ENCODE measurements around the gene LGALS12. TPM values are rescaled to one million over a fixed set of nuclear protein-coding genes. Genes with fewer than 3 reads are reported as not detected.
"Not testable (repeated sequence)": the region's sequence is repeated elsewhere in the genome, so short reads cannot be mapped to it uniquely, and the experiment has no call there.

LGALS12 gene
- total and polyA plus RNA-seq, 10 of the 15 experiments (the other 5 are each of a cell fraction or from before 2014, with no cell fraction given): not detected

- H3K9me3 ChIP-seq (replicated peaks; ENCODE audit: control insufficient read depth, insufficient read depth, low read length); FAIRE-seq; H3K9ac ChIP-seq (ENCODE audit: control insufficient read depth, insufficient read depth, low read length); H3K27me3 ChIP-seq (replicated peaks in 1 of 2; ENCODE audit: control insufficient read depth in 2 of 2, insufficient read depth in 2 of 2, low read length in 1 of 2); ATAC-seq; H2AFZ ChIP-seq (ENCODE audit: control insufficient read depth, low read depth, low read length); DNase-seq (ENCODE audit: low read depth, low spot score); H3K36me3 ChIP-seq (ENCODE audit: control insufficient read depth in 2 of 2, insufficient read depth in 2 of 2, low read length in 1 of 2); H3K4me3 ChIP-seq; intact Hi-C loops (cut with micrococcal nuclease; ENCODE audit: unreplicated experiment); H3K4me2 ChIP-seq (ENCODE audit: control insufficient read depth, insufficient read depth); BruUV-seq (replicated peaks); RAD21 ChIA-PET (ENCODE audit: unreplicated experiment); H4K20me1 ChIP-seq (ENCODE audit: control insufficient read depth, insufficient read depth); in situ Hi-C loops (cut with MboI); POLR2A ChIA-PET; CTCF ChIA-PET; H3K79me2 ChIP-seq (ENCODE audit: control insufficient read depth, insufficient read depth, low read length); H3K4me1 ChIP-seq (ENCODE audit: control insufficient read depth, insufficient read depth, low read length); H3K27ac ChIP-seq (ENCODE audit: control insufficient read depth, insufficient read depth): not testable (repeated sequence)
- SMC1A ChIA-PET (ENCODE audit: uncharacterized antibody, unreplicated experiment): interaction anchor here (1.0 kb wide), 1 partner anchor 9 kb away, joined by 4 read pairs; no protein-coding TSS in a partner anchor
- WGBS (ENCODE audit: insufficient coverage, insufficient replicate concordance, low lambda C conversion rate, missing lambda C conversion rate): 74% methylated on average over 2 of the region's 2 CpGs
Observed at GRCh38 chr11:63542506-63542905, 36.6 kb downstream of the LGALS12 start.

- H3K4me2 ChIP-seq (ENCODE audit: control insufficient read depth, insufficient read depth): no peak overlapping the region; the same call in 1 of the 2 replicates
- TF ChIP-seq SPI1 (IDR thresholded peaks at IDR 0.05; ENCODE audit: borderline replicate concordance, insufficient read depth, low read depth, low read length) (peak; percentile 80; the same call in 1 of the 2 replicates), MXI1 (IDR thresholded peaks at IDR 0.05; ENCODE audit: low read depth, low read length) (no peak), RAD51 (IDR thresholded peaks at IDR 0.05) (no peak), CBX3 (IDR thresholded peaks at IDR 0.05; ENCODE audit: borderline replicate concordance, low read depth) (no peak), RELB (IDR thresholded peaks at IDR 0.05; ENCODE audit: low read depth) (no peak), IKZF2 (IDR thresholded peaks at IDR 0.05) (0 out of 4 replicates have a peak, but pooled peaks of 1 of the 2 experiments have one; percentile 26), ESRRA (IDR thresholded peaks at IDR 0.05; ENCODE audit: low read length) (no peak), PAX5 (IDR thresholded peaks at IDR 0.05; ENCODE audit: borderline replicate concordance, low read depth, low read length) (no peak), HCFC1 (IDR thresholded peaks at IDR 0.05; ENCODE audit: low read length) (no peak), TCF7 (IDR thresholded peaks at IDR 0.05; ENCODE audit: borderline replicate concordance) (no peak)
- no peak overlapping the region for H3K4me3 ChIP-seq
- in situ Hi-C loops (cut with MboI): no loop called here
- no peaks in the 10 kb centered on the region for H3K79me2 ChIP-seq (ENCODE audit: control insufficient read depth, insufficient read depth, low read length)
- 57% methylated on average over 2 of the region's 2 CpGs for WGBS (ENCODE audit: insufficient coverage, insufficient replicate concordance, low lambda C conversion rate, missing lambda C conversion rate)
- peak; percentile 66 for ATAC-seq
- no peaks in the 10 kb centered on the region for H4K20me1 ChIP-seq (ENCODE audit: control insufficient read depth, insufficient read depth)
- H3K9me3 ChIP-seq (replicated peaks; ENCODE audit: control insufficient read depth, insufficient read depth, low read length): no peaks in the 10 kb centered on the region
- peak; percentile 72 for FAIRE-seq
- H3K36me3 ChIP-seq (ENCODE audit: control insufficient read depth in 2 of 2, insufficient read depth in 2 of 2, low read length in 1 of 2): no peaks in the 10 kb centered on the region
- ChIA-PET RAD21 (ENCODE audit: unreplicated experiment) (no interaction called here), CTCF (no interaction called here), SMC1A (ENCODE audit: uncharacterized antibody, unreplicated experiment) (interaction anchor here (0.6 to 1.0 kb wide), 3 partner anchors 11 to 86 kb away, joined by 3 to 4 read pairs (median 3); no protein-coding TSS in a partner anchor), POLR2A (interaction anchor here (0.5 kb wide), 1 partner anchor 633 kb away, joined by 5 read pairs; no protein-coding TSS in a partner anchor)
- H2AFZ ChIP-seq (ENCODE audit: control insufficient read depth, low read depth, low read length): no peak overlapping the region
- H3K4me1 ChIP-seq (ENCODE audit: control insufficient read depth, insufficient read depth, low read length): peaks cover 8% of the 10 kb centered on the region; the same call in 1 of the 2 replicates
- no peaks in the 10 kb centered on the region for H3K27me3 ChIP-seq (replicated peaks in 1 of 2; ENCODE audit: control insufficient read depth in 2 of 2, insufficient read depth in 2 of 2, low read length in 1 of 2)
- H3K9ac ChIP-seq (ENCODE audit: control insufficient read depth, insufficient read depth, low read length): no peak overlapping the region
- DNase-seq (ENCODE audit: low read depth, low spot score): no peak
- H3K27ac ChIP-seq (ENCODE audit: control insufficient read depth, insufficient read depth): no peak overlapping the region
- intact Hi-C loops (cut with micrococcal nuclease; ENCODE audit: unreplicated experiment): no loop called here
- BruUV-seq (replicated peaks): no TSS peak
Observed at GRCh38 chr11:63543711-63544110, 37.8 kb downstream of the LGALS12 start.

Data from GM12878 (cell line).